ENCODE data around the gene RFX3.

DNA sequence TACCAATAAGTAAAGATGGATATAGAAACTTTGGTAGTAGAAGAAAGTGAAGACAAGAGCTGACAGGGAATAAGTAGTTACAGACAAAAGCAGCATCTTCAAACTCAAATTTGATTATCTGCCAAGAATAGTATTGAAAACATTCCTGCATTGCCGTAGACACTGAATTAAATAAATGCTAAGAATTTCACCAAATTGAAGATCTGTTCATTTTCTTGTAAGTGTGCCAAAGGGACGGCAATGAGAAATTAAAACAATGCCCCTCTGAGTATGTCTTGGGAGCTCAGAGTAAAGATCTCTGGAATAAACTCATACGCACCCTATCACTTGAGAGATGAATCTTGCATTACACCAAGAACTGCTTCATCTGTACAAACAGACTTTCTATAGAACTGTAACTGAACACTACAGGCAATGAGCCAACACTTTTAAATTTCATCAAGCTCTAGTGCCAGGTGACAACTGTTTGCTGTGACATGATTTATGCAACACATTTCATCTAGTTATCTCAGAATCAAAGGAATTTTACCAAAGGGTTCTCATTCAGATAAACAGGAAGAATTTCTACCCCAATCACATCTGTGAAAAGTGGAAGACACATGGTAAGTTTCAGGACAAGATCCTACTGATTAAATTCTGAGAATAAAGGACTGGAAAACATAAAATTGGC, 66.9 kb downstream of the RFX3 start:
- TF ChIP-seq, protein P1, sequence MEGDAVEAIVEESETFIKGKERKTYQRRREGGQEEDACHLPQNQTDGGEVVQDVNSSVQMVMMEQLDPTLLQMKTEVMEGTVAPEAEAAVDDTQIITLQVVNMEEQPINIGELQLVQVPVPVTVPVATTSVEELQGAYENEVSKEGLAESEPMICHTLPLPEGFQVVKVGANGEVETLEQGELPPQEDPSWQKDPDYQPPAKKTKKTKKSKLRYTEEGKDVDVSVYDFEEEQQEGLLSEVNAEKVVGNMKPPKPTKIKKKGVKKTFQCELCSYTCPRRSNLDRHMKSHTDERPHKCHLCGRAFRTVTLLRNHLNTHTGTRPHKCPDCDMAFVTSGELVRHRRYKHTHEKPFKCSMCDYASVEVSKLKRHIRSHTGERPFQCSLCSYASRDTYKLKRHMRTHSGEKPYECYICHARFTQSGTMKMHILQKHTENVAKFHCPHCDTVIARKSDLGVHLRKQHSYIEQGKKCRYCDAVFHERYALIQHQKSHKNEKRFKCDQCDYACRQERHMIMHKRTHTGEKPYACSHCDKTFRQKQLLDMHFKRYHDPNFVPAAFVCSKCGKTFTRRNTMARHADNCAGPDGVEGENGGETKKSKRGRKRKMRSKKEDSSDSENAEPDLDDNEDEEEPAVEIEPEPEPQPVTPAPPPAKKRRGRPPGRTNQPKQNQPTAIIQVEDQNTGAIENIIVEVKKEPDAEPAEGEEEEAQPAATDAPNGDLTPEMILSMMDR (IDR thresholded peaks at IDR 0.05; ENCODE audit: borderline replicate concordance, extremely low read depth, low read length, poor library complexity, severe bottlenecking): no peak
- no peak for TF ChIP-seq EZH2 (IDR thresholded peaks at IDR 0.05; ENCODE audit: borderline replicate concordance, low read depth, low read length, severe bottlenecking)
